ENCODE measurements around the gene BOLA2B.
"Not testable (repeated sequence)": the region's sequence is repeated elsewhere in the genome, so short reads cannot be mapped to it uniquely, and the experiment has no call there.

Gene BOLA2B

GRCh38 chr16:30184891-30185682 lies 8.4 kb downstream of the BOLA2B start:
- no peak overlapping the region for H3K27ac ChIP-seq
- no peak for DNase-seq (ENCODE audit: low read depth, low spot score)

- no peak overlapping the region for H3K27ac ChIP-seq
These were observed 9.2 kb downstream of the BOLA2B start for GRCh38 chr16:30184096-30184890.

DNA sequence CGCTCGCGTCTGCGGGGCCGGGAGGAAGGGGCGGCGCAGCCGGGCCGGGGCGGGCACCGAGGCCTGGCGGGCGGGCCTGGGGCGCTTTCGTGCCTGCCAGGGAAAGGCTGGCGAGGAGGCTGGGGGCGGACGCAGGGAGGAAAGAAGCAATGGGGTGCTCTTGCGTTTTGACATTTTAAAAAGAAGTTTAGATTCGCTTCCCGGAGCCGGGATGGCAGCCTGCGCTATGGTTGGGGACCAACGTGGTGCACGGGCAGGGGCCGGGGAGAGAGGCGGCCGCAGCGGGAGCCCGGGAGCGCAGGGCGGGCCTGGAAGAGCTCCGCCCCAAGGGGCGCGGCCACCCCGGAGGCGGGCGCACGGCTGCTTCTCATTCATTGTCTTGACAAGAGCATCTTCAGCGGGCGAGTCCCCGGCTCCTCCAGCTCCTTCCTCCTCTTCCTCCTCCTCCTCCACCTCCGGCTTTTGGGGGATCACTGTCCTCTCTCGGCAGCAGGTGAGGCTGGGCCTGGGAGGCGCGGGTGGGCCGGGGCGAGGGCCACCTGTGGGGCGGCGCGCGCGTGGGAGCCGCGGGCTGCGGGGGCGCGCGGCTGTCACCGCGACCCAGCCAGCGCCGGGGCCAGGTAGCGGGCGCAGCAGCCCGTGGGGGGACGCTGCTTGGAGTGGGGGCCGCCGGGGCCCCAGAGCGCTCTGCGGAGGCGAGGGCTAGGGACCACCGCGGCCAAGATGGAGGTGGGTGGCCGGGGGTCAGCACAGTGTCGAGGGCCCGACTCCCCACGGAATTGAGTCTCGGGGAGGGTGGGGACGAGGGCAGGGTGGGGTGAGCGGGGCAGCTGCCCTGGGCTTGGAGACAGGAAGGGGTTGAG lies 10.0 kb downstream of the BOLA2B start, which contains the start of gene CORO1A:
CORO1A (plus strand) TSS at position 370 of the 863 bp plus-strand sequence. CDS start 1,608 bp downstream, outside the sequence.
- DNase-seq (ENCODE audit: low read depth, low spot score) = no peak
- no peak within 1 kb of the TSS for H3K27ac ChIP-seq

More at GRCh38 chr16:30184096-30184890, 9.2 kb downstream of the BOLA2B start:
- DNase-seq (ENCODE audit: low read depth, low spot score) = no peak

DNA sequence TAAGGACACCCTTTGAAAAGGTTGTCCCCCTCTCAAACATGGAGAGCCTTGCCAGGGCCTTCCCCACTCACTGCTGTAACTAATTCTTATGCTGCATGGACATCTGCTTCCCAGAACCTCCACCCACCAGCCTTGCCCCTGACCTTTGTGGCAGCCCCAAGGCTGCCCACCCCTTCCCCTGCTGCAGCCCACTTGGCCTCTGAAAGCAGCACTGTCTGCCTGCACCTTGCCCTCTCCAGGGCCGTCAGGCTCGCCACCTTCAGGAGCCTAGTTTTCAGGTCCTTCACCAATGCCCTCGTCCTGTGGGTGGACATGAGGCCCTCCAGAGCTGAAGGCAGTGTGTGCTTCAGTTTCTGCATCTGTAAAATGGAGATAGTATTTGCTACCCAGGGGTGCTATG lies 12.7 kb downstream of the BOLA2B start:
- DNase-seq (ENCODE audit: low read depth, low spot score) = no peak
- H3K27ac ChIP-seq = no peak overlapping the region

- no peak for DNase-seq (ENCODE audit: low read depth, low spot score)
- no peak overlapping the region for H3K27ac ChIP-seq
These were observed 13.5 kb downstream of the BOLA2B start for GRCh38 chr16:30179931-30180330.

- H3K27ac ChIP-seq = no peak overlapping the region
- DNase-seq (ENCODE audit: low read depth, low spot score) = no peak
These were observed 14.3 kb downstream of the BOLA2B start for GRCh38 chr16:30179195-30179594.

DNA sequence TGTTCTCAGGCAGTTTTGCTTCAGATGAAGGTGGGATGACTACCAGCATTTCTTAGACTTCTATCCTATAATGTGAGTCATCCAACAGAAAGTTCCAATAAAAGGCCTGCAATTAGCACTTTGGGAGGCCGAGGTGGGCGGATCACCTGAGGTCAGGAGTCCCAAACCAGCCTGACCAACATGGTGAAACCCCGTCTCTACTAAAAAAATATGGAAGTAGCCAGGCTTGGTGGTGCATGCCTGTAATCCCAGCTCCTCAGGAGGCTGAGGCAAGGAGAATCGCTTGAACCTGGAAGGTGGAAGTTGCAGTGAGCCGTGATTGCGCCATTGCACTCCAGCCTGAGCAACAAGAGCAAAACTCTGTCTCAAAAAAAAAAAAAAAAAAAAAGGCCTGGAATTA lies 16.6 kb downstream of the BOLA2B start:
- not testable (repeated sequence) for H3K27ac ChIP-seq; DNase-seq (ENCODE audit: low read depth, low spot score)

DNA sequence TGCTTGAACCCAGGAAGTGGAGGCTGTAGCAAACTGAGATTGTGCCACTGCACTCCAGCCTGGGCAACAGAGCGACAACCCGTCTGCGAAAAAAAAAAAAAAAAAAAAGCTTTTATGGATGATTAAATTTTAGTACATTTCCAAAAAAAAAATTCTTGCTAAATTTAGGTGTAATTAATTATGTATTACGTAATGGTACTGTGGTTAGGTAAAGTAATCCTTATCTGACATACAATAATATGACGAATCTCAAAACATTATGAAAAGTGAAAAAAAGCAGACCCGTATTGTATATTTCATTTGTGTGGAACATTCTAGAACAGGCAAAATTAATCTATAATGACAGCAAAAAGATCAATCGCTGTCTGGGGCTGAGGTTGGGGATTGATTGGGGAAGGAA lies 20.4 kb downstream of the BOLA2B start:
- DNase-seq (ENCODE audit: low read depth, low spot score) = no peak
- no peak overlapping the region for H3K27ac ChIP-seq

DNA sequence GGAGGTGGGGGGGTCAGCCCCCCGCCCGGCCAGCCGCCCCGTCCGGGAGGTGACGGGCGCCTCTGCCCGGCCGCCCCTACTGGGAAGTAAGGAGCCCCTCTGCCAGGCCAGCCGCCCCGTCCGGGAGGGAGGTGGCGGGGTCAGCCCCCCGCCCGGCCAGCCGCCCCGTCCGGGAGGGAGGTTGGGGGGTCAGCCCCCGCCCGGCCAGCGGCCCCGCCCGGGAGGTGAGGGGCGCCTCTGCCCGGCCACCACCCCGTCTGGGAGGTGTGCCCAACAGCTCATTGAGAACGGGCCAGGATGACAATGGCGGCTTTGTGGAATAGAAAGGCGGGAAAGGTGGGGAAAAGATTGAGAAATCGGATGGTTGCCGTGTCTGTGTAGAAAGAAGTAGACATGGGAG lies 23.3 kb downstream of the BOLA2B start:
- DNase-seq (ENCODE audit: low read depth, low spot score); H3K27ac ChIP-seq: not testable (repeated sequence)

- not testable (repeated sequence) for DNase-seq (ENCODE audit: low read depth, low spot score); H3K27ac ChIP-seq
These were observed 24.1 kb downstream of the BOLA2B start for GRCh38 chr16:30169416-30169815.

GRCh38 chr16:30168746-30169145 lies 24.7 kb downstream of the BOLA2B start:
- not testable (repeated sequence) for H3K27ac ChIP-seq; DNase-seq (ENCODE audit: low read depth, low spot score)

- no peak for DNase-seq (ENCODE audit: low read depth, low spot score)
- H3K27ac ChIP-seq = no peak overlapping the region
These were observed 27.1 kb downstream of the BOLA2B start for GRCh38 chr16:30166202-30166902.

DNA sequence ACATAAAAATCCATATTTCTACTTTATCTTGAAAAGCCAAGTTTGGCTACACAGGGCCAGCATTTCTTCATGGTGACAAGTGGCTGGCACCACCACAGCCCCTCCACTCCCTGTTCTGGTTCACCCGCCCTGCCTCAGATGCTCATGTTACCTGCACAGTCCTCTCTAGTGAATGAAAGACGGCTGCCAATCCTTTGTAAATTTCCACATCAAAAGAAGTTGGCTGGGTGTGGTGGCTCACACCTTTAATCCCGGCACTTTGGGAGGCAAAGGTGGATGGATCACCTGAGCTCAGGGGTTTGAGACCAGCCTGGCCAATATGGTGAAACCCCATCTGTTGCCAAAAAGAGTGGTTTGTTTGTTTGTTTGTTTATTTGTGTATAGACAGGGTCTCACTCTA lies 29.9 kb downstream of the BOLA2B start:
- DNase-seq (ENCODE audit: low read depth, low spot score) = no peak
- no peak overlapping the region for H3K27ac ChIP-seq

- no peak for DNase-seq (ENCODE audit: low read depth, low spot score)
- H3K27ac ChIP-seq = no peak overlapping the region
These were observed 36.3 kb downstream of the BOLA2B start for GRCh38 chr16:30157214-30157613.

- DNase-seq (ENCODE audit: low read depth, low spot score) = no peak
- H3K27ac ChIP-seq = no peak overlapping the region
These were observed 38.3 kb downstream of the BOLA2B start for GRCh38 chr16:30155188-30155587.

DNA sequence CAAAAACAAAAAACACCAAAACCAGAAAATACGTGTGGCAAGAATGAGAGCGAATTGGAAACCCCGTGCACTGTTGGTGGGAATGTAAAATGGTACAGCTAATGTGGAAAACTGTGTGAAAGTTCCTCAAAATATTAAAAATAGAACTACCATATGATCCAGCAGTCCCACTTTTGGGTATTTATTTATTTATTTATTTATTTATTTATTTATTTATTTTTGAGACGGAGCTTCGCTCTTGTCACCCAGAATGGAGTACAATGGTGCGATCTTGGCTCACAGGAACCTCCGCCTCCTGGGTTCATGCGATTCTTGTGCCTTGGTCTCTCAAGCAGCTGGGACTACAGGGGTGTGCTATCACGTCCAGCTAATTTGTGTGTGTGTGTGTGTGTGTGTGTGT lies 40.9 kb downstream of the BOLA2B start:
- no peak for DNase-seq (ENCODE audit: low read depth, low spot score)
- H3K27ac ChIP-seq = no peak overlapping the region

- DNase-seq (ENCODE audit: low read depth, low spot score) = no peak
- no peak overlapping the region for H3K27ac ChIP-seq
These were observed 42.4 kb downstream of the BOLA2B start for GRCh38 chr16:30151091-30151490.

DNA sequence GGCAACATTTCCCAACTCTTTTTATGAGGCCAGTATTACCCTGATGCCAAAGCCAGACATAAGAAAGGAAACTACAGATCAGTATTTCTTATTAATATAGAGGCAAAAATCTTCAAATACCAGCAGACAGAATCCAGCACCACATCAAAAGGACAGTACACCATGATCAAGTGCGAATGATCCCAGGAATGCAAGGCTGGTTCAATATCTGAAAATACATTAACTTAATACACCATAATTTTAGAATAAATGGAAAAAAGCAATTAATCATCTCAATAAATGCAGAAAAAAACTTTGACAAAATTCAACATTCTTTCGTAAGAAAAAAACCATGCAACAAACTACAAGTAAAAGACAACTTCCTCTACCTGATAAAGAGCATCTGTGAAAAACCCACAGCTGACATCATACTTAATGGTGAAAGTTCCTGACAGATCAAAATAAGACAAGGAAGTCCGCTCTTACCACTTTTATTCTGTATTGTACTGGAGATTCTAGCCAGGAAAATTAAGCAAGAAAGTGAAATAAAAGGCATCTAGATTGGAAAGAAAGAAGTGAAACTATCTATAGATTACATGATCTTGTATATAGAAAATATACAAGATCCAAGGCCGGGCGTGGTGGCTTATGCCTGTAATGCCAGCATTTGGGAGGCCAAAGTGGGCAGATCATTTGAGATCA lies 44.1 kb downstream of the BOLA2B start:
- H3K27ac ChIP-seq = no peak overlapping the region
- no peak for DNase-seq (ENCODE audit: low read depth, low spot score)

DNA sequence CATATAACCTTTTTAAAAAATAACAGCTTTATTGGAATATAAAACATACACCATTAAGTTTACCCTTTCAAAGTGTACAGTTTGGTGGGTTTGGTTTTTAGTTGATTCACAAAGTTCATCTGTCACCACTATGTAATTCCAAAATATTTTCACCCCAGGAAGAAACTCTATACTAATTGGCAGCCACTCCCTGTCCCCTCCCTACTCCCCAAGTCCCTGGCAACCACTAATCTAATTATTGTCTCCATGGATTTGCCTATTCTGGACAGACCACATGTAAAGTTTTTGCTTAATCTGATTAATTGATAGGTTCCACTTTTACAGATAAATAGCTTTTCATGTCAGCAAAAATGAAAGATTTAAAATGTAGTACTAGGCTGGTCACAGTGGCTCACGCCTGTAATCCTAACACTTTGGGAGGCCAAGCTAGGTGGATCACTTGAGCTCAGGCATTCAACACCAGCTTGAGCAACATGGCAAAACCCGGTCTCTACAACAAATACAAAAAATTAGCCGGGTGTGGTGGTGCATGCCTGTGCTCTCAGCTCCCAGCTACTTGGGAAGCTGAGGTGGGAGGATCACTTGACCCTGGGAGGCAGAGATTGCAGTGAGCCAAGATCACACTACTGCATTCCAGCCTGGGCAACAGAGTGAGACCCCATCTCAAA lies 45.5 kb downstream of the BOLA2B start:
- no peak for DNase-seq (ENCODE audit: low read depth, low spot score)
- H3K27ac ChIP-seq = no peak overlapping the region

Measured in epithelial cell of prostate (primary cell).